Inferior parietal cortex (tissue), 1 donor: ENCODE measurements around the gene ADAMTS17.
"Not testable (repeated sequence)": the region's sequence is repeated elsewhere in the genome, so short reads cannot be mapped to it uniquely, and the experiment has no call there.

Source experiments
- DNase-seq: peaks from one replicate; pipeline ENCODE4 v3.0.0-alpha.2; 2016; ENCODE audit errors: extremely low spot score

The ADAMTS17 gene

DNA sequence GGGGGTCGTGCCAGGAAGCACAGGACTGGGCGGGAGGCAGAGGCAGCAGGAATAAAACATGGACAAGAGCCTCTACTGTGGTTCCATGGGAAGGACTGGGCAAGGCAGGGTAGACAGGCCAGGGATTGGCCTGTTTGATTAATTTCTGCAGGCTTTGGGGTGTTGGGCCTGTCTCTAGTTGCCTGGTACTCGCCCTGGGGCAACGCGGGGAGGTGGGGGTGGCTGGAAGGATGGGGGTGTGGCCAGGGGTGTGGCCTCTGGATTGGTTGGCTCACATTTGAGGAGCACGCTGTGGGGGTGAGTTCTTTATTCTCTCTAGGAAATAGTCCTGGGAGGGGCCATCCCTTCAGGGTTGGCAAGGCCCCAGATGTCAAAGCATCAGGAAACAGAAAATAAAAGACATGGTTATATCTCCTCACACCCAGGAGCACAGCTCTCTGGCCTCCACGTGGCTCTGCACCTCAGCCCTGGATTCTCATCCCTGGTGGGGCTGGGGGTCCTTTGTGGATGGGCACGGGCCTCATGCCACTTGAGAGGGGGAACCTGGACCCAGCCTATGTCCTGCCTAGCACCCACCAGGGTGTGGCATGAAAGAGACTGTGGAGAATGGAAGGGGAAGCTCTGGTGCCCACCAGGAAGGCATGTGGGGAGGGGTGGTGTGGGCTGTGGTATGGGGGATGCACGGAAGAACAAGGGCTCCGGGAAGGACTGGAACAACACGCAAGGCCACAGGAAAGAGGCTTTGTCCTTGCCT, 385.6 kb downstream of the ADAMTS17 start:
- no peak for DNase-seq

- DNase-seq, result no peak
Measured at GRCh38 chr15:99955532-99955931, 386.2 kb downstream of the ADAMTS17 start.

DNA sequence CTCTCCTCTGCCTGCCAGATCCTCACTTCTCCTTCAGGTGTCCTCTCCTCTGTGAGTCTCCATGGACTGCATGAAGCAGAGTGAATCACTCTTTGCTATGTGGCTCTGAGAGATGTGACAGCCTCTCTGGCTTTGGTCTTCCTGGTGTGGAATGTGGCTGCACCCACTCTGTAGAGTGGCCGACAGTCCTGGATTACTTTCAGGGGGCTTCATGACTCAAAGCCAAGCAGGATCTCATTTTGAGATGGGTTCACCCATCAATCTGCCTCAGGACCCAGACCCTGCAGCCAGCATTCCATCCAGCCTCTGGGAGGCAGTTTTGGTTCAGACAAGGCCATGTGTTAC, 386.6 kb downstream of the ADAMTS17 start:
- no peak for DNase-seq

DNA sequence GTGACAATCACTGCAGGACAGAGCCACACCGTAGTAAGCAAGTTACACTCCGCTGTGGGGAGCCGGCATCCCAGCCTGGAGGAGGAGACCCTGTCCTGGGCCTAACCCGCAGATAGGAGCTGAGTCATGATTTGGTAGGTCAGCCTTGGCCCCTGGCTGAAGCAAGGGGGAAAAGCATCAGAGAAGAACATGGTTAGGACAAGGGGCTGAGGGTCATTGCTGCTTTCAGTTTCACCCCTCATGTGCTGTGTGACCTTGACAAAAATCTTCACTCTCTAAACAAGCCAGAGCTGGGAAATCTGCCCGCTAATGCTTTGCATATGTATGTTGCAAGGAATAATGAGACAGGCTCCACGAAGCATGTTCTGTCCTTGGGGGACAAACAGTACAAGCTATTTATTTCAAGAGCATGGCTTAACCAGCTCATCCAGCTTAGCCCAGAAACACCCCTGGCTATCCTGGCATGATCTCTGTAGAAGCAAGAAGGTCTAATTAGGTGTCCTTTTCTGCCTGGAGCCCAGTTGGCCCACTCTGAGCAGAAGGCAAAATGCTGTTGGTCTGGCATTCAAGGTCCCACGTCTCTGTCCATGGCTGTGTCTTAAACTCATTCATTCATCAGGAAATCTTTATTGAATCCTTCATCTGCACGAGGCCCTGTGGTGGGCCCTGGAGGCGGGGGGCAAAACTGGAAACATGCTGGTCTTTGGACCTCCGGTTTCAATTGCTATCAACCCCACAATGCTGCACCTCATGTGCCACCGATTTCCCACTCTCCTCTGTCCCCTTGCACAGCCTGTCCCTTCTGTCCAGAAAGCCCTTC, 387.2 kb downstream of the ADAMTS17 start:
- DNase-seq, result no peak

- DNase-seq, result no peak
Measured at GRCh38 chr15:99953886-99954285, 387.9 kb downstream of the ADAMTS17 start.

- no peak for DNase-seq
Measured at GRCh38 chr15:99951511-99951910, 390.3 kb downstream of the ADAMTS17 start.

- DNase-seq, result no peak
Measured at GRCh38 chr15:99944131-99944530, 397.6 kb downstream of the ADAMTS17 start.

GRCh38 chr15:99943466-99943865, 398.3 kb downstream of the ADAMTS17 start:
- DNase-seq, result no peak

- no peak for DNase-seq
Measured at GRCh38 chr15:99932676-99933402, 408.9 kb downstream of the ADAMTS17 start.

GRCh38 chr15:99931703-99932603, 409.8 kb downstream of the ADAMTS17 start:
- DNase-seq, result no peak

DNA sequence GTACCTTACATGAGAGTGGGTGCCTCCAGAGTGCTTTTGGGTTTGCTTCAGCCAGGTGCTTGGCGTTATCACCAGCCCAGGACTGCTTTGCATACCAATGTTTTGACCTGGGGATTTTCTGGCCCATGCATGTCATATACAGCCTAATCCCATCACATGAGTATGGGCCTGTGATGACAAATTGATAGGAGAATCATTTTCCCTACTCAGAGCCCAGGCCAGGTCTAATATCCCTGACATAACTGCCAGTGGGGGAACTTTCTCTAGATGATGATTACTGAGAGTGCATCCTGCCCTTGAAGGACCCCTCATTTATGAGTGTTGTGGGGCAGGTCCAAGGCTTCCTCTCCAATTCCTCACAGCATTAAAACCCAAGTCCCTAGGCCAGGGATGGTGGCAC, 411.1 kb downstream of the ADAMTS17 start:
- DNase-seq, result no peak

- no peak for DNase-seq
Measured at GRCh38 chr15:99929266-99929665, 412.5 kb downstream of the ADAMTS17 start.

DNA sequence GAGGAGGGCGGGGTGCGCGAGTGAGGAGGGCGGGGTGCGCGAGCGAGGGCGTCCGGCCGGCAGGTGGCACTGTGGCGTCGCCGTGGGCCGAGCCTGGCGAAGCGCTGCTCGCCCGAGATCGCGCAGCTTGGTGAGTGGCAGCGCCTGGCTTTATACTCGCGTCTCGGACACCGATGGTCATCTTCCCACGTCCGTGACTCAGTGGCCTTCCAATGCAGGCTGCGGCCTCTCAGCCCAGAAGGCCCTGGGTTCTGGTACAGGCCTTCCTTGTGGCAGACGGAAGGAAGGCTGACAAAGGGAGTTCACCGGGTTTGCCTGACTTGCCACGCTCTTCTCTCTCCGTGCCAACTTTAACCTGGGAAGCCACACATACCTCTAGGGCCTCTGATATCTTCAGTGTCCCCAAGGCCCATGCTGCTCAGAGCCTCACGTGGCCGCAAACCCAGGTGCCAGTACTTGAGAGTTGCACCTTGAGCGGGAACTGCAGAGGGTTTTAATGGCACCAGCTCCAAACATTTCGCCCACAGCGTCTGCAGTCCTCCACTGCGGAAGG, 413.3 kb downstream of the ADAMTS17 start:
- peak; percentile 63 for DNase-seq

GRCh38 chr15:99926532-99926931, 415.2 kb downstream of the ADAMTS17 start:
- not testable (repeated sequence) for DNase-seq

GRCh38 chr15:99925661-99926461, 415.9 kb downstream of the ADAMTS17 start:
- DNase-seq, result no peak

GRCh38 chr15:99923711-99924110, 418.1 kb downstream of the ADAMTS17 start:
- no peak for DNase-seq
